Stimulated activated naive CD8-positive, alpha-beta T cell treated with anti-CD3 and anti-CD28 coated beads, Interleukin-15, Interleukin-2, amounts not matched to agents 100 U/mL and 50 U/mL, for 24 hours (primary cell): ENCODE data around the gene F3.

Experiments
- ATAC-seq: fragments of 150-1000 bp; cut with Tn5 transposase; one replicate; pipeline ENCODE4 v1.10.0; 2021
- DNase-seq: peaks from one replicate; pipeline ENCODE4 v3.0.0; 2021

F3 gene

GRCh38 chr1:94527447-94528031, 14.0 kb downstream of the F3 start:
- DNase-seq: no peak
- no peak for ATAC-seq

GRCh38 chr1:94526152-94526980, 15.2 kb downstream of the F3 start:
- ATAC-seq (no peak), DNase-seq (no peak)

DNA sequence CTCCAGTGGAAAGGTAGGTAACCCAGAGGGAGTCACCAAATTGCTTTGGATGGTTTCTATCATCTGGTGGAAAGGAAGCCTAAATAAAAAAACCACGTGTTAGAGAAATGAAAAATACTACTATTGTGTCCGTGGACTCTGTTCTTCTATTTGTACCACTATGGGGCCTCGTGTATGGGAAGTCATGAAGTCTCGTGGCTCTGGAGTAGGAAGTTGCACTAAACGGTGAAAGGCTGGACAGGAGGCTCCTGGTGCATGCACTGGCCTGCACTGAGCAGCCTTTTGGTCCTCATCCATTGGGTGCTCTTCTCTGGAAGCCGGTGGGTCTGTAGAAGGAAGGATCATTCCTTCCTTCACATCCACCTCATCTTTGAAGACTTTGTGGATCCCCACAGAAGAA, 17.0 kb downstream of the F3 start:
- no peak for ATAC-seq
- DNase-seq: no peak

GRCh38 chr1:94522304-94522703, 19.3 kb downstream of the F3 start:
- no peak for DNase-seq
- ATAC-seq: no peak

GRCh38 chr1:94519351-94519750, 22.2 kb downstream of the F3 start:
- DNase-seq (no peak), ATAC-seq (no peak)

DNA sequence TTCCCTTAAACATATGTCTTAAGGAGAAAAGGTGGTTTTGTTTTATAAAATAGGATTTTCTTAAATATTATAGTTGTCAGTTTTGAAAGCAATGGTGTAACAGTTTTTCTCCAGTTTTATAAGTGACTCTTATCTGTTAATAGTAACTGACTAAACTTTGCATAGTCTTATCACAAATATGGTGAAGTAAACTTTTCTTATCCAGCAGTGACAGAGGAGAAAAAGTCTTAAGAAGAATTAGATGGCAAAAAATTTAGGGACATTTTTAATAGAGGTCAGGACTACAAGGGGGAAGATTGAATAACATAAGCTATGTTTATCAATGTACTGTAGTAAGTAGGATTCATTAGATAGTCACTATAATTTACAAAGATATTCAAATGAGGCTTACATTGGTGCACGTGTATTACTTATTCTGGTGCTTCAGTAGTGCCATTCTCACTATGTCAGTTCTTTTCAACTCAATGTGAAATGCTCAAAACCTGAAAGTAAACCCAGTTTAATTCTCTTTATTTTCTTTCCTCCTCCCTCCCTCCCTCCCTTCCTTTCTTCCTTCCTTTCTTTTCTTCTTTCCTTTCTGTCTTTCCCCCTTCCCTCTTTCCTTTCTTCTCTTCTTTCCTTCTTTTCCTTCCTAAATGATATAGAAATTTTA, 26.1 kb downstream of the F3 start:
- DNase-seq (no peak), ATAC-seq (no peak)

DNA sequence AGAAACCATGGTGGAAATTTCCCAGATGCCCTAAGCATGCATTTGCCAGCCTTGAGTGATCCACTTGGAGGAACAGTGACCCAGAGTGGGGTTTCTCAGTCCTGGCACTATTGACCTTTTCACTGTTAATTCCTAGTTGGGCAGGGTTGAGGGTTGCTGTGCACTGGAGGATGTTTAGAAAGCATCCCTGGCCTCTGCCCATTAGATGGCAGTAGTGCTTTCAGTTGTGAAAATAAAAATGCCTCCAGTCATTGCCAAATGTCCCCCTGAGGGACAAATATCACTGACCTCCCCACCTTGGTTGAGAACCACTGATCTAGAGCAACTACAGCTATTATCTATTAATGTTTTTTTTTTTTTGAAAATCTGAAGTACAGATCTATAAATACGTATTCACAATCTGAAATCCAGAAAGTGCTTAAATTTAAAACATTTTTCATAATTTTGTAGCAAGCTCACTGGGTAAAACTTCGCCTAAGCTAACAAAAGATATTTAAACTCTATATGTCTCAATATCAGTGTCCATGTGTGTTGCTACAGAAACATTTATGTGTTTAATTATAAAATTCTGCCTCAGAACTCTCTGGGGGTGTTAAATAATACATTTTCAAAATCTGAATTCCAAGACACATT, 27.3 kb downstream of the F3 start:
- ATAC-seq (no peak), DNase-seq (no peak)

GRCh38 chr1:94512816-94513215, 28.7 kb downstream of the F3 start:
- no peak for DNase-seq
- ATAC-seq: no peak

DNA sequence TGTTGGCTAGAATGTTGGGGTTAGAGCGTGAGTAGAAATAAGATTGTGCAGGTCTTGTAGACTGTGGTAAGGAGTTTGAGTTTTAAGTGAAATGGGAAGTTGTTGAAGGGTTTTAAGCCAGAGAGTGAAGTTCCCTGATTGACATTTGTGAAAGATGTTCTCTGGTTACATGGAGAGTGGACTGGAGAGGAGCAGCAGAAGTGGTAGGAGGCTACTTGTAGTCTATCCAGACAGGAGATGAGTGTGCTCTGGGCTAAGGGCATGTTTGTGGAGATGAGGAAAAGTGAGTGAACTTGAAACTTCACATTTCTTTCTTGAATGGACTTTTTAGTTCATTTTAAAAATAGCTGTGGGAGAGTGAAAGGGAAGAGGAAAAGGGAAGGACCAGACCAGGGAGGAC, 37.0 kb downstream of the F3 start:
- ATAC-seq (no peak), DNase-seq (no peak)

DNA sequence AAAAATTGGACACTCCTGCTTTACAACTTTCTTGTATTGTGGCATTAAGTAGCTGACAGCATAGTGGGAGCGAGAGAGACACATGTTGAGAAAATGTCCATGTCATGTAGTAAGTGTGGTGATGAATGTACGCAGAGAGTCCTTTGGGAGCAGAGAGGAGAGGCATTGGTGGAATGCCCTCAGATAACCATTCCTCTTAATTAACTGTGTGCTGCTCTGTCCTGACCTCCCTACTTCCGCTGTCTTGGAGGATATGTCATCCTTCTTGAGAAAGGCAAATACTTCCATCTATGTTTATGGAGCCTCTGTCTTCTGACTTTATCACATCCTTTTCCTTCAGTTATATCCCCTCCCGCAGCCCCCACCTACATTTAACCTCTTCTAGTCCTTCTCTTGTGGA, 38.4 kb downstream of the F3 start:
- no peak for ATAC-seq
- no peak for DNase-seq

- ATAC-seq (no peak), DNase-seq (no peak)
These were observed 39.6 kb downstream of the F3 start for GRCh38 chr1:94501935-94502334.

- no peak for ATAC-seq
- no peak for DNase-seq
These were observed 40.1 kb downstream of the F3 start for GRCh38 chr1:94501426-94501825.

GRCh38 chr1:94496076-94496755, 45.3 kb downstream of the F3 start:
- DNase-seq: no peak
- no peak for ATAC-seq

GRCh38 chr1:94490556-94490955, 51.0 kb downstream of the F3 start:
- ATAC-seq: no peak
- no peak for DNase-seq

GRCh38 chr1:94486990-94487389, 54.6 kb downstream of the F3 start:
- no peak for DNase-seq

DNA sequence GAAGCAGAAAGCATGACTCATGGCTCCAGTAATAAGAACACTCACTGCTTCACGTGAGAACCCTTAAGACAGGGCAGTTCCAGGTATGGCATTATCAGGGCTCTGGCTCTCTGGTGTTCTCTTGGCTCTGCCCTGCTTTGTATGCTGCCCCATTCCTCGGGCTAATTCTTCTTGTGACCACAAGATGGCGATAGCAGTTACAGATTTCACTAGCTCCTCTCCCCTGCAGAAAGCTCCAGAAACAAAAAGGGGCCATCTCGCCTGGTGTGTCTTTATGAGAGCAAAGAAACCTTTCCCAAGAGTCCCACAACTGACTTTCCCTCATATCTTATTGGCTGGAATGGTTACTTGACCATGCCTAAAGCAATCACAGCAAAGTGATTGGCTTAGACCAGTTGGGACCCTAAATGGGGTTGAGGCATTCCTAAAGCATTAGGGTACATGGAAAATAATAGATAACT, 60.1 kb downstream of the F3 start:
- ATAC-seq: peak; percentile 73
- DNase-seq: peak; percentile 14

More at GRCh38 chr1:94486990-94487389, 54.6 kb downstream of the F3 start:
- no peak for ATAC-seq

- DNase-seq (no peak), ATAC-seq (no peak)
These were observed 61.9 kb downstream of the F3 start for GRCh38 chr1:94479682-94480081.
